GM18519 (cell line): ENCODE results near the gene RBM15B.
A peak's percentile ranks its signal among the peaks of the same experiment; 100 is the strongest.
"Not testable (repeated sequence)": the region's sequence is repeated elsewhere in the genome, so short reads cannot be mapped to it uniquely, and the experiment has no call there.

Experiments
- ATAC-seq: cut with Tn5 transposase; IDR thresholded peaks from one replicate; pipeline ENCODE4 v1.9.1; 2021; ENCODE audit warnings: mild to moderate bottlenecking, moderate library complexity; ENCODE audit not compliant: unreplicated experiment, low FRiP score

Gene RBM15B, protein sequence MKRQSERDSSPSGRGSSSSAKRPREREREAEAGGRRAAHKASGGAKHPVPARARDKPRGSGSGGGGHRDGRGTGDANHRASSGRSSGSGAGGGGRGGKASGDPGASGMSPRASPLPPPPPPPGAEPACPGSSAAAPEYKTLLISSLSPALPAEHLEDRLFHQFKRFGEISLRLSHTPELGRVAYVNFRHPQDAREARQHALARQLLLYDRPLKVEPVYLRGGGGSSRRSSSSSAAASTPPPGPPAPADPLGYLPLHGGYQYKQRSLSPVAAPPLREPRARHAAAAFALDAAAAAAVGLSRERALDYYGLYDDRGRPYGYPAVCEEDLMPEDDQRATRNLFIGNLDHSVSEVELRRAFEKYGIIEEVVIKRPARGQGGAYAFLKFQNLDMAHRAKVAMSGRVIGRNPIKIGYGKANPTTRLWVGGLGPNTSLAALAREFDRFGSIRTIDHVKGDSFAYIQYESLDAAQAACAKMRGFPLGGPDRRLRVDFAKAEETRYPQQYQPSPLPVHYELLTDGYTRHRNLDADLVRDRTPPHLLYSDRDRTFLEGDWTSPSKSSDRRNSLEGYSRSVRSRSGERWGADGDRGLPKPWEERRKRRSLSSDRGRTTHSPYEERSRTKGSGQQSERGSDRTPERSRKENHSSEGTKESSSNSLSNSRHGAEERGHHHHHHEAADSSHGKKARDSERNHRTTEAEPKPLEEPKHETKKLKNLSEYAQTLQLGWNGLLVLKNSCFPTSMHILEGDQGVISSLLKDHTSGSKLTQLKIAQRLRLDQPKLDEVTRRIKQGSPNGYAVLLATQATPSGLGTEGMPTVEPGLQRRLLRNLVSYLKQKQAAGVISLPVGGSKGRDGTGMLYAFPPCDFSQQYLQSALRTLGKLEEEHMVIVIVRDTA

DNA sequence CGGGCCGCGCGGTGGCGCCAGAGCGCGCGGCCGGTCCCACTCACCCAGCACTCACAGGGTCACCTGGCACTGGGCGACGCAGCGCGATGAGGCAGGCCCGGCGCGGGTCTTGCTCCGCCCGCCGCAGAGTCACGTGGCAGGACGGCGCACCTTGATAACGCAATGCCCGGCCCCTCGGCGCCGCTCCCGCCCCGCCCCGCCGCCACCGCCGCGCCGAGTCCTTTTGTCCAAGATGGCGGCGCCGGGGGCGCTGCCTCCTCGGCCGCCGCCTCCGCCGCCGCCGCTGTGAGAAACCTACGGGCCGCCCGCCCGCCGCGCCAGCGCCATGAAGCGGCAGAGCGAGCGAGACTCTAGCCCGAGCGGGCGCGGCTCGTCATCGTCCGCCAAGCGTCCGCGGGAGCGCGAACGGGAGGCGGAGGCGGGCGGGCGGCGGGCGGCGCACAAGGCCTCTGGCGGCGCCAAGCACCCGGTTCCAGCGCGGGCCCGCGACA, at the start of gene RBM15B:
TSS of gene RBM15B (plus strand) at position 211 of the 491 bp plus-strand sequence. CDS start at position 326, 115 bp downstream.
- ATAC-seq, result peak; percentile 89

DNA sequence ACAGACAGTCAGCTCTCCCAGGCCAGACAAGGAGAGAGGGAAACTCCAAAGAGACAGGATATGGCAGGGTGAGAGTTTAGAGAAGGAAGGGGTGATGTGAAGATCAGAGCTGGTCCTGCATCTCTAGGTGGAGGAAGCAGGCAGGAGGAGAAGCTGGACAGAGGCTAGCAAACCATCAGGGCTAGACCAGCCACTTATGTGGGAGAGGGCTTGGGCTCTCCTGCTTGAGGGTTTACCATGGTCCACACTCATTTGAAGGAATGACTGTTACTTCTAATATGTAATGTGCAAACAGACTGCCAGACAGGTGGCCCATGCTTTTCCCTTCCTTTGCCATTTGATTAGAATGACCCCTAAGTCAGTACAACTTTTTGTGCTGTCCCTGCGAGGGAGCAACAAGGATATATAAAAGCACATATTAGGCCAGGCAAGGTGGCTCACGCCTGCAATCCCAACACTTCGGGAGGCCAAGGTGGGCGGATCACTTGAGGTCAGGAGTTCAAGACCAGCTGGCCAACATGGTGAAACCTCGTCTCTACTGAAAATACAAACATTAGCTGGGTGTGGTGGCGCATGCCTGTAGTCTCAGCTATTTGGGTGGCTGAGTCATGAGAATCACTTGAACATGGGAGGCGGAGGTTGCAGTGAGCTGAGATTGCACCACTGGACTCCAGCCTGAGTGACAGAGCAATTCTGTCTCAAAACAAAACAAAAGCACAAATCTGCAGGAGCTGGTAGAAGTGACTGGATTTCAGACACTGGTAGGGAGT, 47.0 kb upstream of the RBM15B start:
- ATAC-seq, result no peak

DNA sequence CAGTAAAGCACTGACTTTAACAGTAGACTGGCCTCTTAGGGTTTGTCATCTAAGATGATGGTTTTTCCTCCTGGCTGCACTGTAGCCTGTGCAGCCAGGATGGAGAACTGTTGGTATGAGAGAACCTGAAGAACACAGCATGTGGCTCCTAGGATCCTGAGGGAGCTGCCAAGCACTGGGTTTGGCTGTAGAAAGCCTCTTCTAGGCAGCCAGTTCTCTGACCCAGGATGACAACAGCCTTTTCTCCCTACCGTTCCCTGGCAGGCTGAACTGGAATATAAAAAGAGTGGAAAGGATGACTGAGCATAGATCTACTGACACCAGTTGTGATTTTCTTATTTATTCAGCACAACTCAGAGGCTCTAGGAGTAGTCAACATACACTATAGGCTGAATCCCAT, 40.3 kb upstream of the RBM15B start:
- no peak for ATAC-seq

DNA sequence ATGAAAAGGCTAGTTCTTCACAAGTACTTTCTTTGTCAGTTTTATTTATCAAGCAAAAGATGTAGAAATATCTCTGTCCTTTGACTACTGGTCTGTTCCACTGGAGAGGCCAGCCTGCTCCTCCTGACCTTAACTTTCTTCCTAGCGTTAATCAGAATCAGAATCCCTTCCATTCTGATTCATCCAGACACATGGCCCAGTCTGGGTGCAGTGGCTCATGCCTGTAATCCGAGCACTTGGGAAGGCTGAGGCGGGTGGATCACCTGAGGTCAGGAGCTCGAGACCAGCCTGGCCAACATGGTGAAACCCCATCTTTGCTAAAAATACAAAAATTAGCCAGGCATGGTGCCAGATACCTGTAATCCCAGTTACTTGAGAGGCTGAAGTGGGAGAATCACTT, 38.0 kb upstream of the RBM15B start:
- ATAC-seq, result no peak

DNA sequence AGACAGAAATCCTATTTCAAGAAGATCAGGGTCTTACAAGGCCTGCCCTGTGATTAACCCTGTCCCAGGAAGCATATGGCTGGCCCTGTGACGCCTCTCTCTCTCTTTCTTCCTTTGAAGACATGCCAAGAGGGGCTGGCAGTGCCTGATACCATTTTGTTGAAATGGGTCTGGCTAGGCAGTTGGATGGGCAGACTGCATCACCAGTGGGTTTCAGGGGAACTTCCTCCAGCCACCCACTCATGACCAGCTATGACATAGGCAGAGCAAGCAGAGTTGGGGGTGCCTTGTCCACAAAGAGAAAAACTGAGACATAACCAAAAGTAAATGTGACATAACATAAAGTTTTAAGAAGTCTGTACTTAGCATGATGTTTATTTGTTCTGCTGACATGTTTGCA, 37.4 kb upstream of the RBM15B start:
- ATAC-seq, result no peak

DNA sequence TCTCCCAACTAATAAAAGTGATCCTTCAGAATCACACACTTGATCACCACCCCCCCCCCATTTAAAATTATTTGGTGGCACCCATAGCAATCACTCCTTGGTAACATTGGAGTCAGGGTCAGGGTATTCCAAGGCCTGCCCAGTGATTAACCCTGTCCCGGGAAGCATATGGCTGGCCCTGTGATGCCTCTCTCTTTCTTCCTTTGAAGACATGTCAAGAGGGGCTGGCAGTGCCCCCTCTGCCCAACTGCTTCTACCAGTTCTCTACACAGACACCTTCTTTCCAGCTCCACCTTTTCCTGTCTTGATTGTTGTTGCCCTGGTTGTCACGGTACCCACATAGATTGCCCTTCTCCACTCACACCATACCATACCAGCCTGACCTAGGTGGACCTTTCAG, 36.9 kb upstream of the RBM15B start:
- no peak for ATAC-seq

DNA sequence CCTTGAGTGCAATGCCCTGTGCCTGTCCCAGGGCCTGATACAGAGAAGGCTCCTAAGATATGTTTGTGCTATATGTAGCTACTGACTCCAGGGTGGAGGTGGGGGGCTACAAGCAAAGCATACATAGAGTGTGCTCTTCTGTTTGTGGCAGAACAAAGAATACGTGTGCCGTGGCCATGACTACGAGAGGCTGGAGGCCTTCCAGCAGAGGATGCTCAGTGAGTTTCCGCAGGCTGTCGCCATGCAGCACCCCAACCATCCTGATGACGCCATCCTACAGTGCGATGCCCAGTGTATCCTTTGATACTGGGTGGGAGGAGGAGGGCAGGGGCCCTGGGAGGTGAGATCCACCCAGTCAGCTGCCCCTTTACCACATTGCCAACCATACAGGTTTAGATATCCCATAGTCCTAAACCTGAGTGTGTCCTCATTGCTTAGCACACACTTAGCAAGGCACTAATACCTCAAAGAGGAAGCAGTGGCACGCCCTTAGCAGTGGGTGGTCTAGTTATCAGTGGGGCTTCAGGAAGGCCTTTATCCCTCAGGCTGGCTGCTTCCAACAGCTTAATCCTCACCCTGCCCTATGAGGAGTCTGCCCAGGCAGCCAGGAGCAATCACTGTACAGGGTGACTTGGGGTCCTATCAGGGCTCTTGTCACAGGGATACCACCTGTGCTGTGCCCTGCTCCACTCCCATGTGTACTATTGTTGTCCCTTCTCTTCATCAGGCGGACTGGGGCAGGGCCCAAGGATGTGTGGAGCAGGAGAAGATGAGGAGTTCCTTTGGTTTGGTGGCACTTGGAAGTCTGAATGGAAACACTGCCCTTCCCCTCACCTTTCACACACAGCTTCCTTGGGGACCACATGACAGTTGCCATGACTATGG, 36.1 kb upstream of the RBM15B start:
- ATAC-seq, result no peak

DNA sequence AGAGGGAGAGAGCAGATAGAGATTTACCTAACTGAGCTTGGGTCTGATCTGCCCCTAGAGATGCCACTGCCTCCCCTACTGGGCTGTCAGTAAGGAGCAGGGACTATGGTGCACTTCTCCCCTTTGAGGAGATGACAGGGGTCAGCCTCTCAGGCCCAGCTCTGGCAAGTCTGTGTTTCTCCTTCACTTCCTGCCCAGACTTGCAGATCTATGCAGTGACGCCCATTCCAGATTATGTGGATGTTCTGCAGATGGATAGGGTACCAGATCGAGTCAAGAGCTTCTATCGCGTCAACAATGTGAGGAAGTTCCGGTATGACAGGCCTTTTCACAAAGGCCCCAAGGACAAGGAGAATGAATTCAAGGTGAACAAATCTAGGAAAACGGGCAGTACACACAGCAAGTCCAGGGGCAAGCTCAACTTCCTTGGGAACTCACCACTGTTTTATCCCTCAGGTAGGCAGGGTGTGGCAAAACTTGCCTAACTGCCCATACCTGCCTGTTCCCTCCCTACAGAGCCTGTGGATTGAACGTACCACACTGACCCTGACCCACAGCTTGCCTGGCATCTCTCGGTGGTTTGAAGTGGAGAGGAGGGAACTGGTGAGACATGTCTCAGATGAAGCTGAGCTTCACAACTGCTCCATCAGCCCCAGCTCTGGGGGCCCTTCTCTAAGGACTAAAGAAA, 35.0 kb upstream of the RBM15B start:
- ATAC-seq, result no peak

DNA sequence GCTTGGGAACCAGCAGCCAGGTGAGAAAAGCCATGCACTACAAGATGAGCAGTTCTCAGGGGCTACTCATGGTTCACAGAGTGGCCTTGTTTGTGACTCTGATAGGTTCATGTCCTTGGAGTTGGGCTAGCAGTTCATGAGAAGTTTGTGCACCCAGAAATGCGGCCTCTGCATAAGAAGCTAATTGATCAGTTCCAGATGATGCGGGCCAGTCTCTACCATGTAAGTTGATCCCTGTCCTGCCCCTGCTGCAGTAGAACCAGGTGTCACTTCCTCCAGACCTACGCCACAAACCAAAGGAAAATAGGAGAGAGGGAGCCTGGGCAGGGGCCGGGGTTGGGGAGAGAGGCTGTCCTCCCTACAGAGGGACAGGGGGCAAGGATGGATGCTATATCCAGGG, 33.2 kb upstream of the RBM15B start:
- no peak for ATAC-seq

DNA sequence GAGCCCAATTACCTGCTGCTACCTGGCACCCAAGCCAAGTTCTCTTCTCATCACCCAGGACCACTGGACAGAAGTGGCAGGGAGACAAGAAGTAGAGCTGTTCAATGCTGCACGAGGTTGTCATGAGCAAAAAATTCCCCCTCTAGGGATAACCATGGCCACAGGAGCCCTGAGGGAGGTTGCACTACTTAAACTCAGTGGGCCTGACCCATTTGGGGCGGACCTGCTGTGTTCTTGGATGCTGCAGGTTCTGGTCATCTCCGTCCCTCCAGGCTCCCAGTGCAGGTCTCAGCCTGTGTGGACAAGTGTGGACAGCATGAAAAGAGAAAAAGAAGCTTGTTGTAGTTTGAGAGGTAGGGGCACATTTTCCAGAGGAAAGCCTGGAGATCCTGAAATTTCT, 32.1 kb upstream of the RBM15B start:
- no peak for ATAC-seq

DNA sequence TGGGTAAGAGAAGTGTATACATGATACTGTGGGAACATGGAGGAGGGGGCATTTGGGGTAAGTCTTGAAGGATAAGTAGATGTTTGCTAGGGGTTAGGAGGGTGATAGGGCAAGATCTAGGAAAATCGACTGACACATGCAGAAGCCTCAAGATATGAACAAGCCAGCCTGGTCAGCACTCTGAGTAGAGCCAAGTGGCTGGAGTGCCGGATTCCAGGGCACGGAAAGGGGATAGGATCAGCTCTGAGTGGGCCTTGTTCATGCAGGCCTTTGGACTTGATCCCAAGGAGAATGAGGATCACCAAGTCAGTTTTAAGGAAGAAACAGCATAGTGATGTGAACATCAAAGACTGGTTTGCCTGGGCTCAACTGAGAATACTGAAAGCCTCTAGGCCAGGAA, 30.3 kb upstream of the RBM15B start:
- no peak for ATAC-seq

DNA sequence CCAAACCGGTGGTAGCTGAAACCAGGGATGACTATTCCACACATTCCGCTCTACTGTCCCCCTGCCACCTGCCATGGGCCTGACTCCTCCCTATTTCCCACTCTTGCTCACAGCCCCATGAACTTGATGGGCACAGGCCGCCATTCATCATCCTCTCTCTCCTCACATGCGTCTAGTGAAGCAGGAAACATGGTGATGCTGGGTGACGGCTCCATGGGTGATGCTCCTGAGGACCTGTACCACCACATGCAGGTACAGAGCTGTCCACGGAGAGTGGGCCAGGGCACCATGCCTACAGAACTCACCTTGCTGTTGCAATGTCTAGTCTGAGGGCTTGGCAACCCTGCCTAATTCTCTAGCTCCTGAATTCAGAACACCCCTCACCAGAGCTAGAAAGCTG, 29.3 kb upstream of the RBM15B start:
- no peak for ATAC-seq

DNA sequence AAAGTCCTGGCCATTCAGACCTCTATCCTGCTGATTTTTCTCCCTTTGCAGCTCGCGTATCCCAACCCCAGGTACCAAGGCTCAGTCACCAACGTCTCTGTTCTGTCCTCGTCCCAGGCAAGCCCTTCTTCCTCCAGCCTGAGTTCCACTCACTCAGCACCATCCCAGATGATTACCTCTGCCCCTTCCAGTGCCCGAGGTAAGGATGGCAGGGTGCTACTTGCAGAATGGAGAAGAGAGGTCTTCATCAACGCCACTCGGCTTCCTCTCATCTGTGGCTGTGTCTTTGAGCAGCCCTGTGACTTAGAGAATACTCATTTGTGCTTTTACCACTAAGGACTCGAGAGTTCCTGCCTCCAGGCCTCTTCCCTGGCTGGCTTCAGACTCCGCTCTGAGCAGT, 28.6 kb upstream of the RBM15B start:
- ATAC-seq, result no peak

DNA sequence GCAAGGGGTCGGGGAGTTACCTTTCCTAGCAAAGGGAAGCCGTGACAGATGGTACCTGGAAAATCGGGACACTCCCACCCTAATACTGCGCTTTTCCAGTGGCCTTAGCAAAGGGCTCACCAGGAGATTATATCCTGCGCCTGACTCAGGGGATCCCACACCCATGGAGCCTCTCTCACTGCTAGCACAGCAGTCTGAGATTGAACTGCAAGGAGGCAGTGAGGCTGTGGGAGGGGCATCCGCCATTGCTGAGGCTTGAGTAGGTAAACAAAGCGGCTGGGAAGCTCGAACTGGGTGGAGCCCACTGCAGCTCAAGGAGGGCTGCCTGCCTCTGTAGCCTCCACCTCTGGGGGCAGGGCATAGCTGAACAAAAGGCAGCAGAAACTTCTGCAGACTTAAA, 22.8 kb upstream of the RBM15B start:
- not testable (repeated sequence) for ATAC-seq

DNA sequence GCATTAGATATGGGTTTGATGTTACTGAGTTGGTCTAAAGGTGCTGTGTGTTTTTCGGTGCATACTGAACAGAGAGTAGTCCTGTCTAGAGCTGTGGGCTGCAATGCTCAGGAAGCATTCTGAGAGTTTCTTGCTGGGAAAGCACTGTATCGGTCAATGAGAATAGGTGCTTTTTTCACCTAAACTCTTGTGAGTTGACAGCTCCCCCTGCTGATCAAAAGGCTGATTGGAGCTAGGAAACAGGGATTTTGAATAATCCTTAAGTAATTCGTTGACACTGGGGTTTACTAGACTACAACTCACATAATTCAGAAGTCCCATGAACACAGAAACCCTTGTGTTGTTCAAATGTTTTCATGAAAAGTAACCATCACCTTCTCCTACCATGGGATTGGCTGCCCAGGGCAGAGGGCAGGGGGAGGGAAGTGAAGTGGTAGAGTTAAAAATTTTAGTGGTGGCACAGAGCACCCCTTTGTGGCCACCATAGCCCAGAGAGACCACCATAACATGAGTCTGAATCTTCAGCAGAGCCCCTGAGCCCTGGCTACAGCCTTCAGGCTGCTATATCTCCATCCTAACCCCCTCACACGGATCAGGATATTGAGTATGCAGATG, 19.0 kb upstream of the RBM15B start:
- no peak for ATAC-seq

DNA sequence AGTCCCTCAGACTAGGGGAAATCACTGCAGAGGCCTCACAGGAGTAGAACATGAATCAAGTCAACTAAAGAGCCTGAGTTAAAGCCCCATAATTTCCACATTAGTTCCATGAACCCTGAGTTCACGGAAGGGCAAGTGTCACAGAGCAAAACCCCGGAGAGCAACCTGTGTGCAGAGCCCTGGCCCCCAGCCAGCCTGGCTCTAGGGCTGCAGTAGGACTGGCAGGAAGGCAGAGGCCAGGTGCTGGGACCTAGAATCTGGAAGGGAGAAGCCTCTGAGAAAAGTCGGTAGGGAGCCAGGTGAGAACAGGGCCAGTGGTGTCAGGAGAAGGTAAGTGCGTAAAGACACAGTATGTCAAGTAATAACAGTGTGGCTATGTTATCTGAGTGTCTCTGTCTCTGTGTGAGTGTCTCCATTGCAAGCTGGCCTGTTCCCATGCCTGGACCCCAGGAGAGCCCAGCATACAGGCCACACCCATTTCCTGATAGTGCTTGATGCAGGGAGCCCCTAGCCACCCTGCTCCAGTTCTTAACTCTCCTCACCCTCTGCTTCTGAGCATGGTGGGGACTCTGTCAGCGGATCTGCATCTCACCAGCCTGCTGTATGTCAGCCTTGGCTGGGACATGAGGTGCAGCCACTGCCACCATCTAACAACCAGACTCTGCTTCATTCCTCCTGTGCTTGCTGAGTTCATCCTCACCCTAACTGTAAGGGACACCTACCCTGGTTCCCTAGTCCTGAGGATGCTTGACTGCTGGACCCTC, 17.2 kb upstream of the RBM15B start:
- ATAC-seq, result no peak

DNA sequence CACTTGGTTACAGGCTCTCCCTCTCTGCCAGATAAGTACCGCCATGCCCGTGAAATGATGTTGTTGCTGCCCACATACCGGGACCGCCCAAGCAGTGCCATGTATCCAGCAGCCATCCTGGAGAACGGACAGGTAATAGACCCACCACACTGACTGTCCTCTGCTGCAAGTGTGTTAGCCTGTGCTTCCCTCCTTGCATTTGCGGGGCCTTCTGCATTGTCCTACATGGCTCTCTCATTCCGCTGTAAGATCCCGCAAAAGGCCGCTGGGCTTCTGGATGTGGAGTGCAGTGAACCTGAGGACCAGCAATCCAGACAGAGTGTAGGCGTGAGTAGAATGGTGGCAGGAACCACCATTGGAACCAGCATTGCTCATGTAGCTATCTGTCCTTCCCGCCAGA, 16.6 kb upstream of the RBM15B start:
- no peak for ATAC-seq

DNA sequence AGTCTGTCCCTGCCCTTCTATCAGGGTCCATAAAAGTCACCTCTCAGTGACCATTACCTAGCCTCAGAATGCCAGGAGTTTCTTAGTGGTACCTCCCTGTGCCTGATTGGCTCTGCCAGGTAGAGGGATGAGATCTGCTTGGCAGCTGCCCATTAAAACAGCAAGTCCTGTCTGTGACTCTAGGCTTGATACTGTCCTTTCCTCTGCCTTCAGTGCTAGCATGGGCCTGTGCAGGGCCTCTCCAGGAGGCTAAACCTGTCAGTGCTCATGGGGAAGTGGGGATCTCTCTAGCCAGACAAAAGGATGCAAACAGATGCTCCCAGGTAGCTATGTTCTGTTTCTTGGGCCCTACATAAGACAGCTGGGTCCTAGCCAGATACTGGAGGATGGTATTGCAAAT, 15.9 kb upstream of the RBM15B start:
- ATAC-seq, result no peak
